Panc1 (cell line): ENCODE results near the gene ABCC8. TPM values are rescaled to one million over a fixed set of nuclear protein-coding genes. Genes with fewer than 3 reads are reported as not detected.

Experiments used
- ATAC-seq: fragments of 200-7000 bp; cut with Tn5 transposase; 2 replicates; pipeline ENCODE4 v1.9.1; 2020; ENCODE audit warnings: mild to moderate bottlenecking, moderate library complexity
- BruUV-seq: library from RNA; stranded (reverse); fragments of 400-500 nt; replicated peaks from 2 replicates; lab custom pipeline; 2021; lab: Mats Ljungman, UMichigan
- CTCF ChIA-PET: fragments of 300-600 bp; sonication (Branson Sonifier 250); formaldehyde crosslinking; loops from one replicate; lab custom pipeline; 2022; ENCODE audit warnings: antibody characterized with exemption; lab: Charles Lee
- POLR2A ChIA-PET: fragments of 300-600 bp; sonication (Branson Sonifier 250); formaldehyde crosslinking; loops from one replicate; lab custom pipeline; 2022; ENCODE audit warnings: antibody characterized with exemption; lab: Charles Lee
- DNase-seq: peaks from one replicate; pipeline ENCODE4 v3.0.0-alpha.2; 2010; ENCODE audit warnings: low read depth, low spot score
- H3K27ac ChIP-seq: 2 replicates; pipeline ENCODE4 v1.5.1; 2011; ENCODE audit warnings: mild to moderate bottlenecking, low read length, inconsistent platforms
- H3K27me3 ChIP-seq: fragments of 200-500 bp; sonication (Bioruptor generic); 2 replicates; pipeline ENCODE4 v1.6.0; 2014; ENCODE audit warnings: low read length, inconsistent platforms; ENCODE audit not compliant: control insufficient read depth, insufficient read depth
- H3K36me3 ChIP-seq: fragments of 200-500 bp; sonication (Bioruptor generic); 2 replicates; pipeline ENCODE4 v1.5.1; 2014; ENCODE audit warnings: inconsistent platforms, mild to moderate bottlenecking, low read length, moderate library complexity; ENCODE audit not compliant: control insufficient read depth, insufficient read depth
- H3K4me1 ChIP-seq: 2 replicates; pipeline ENCODE4 v1.5.1; 2011; ENCODE audit warnings: inconsistent platforms, mild to moderate bottlenecking, low read length, moderate library complexity; ENCODE audit not compliant: control insufficient read depth, insufficient read depth
- H3K4me3 ChIP-seq, 2 experiments: 2 replicates each; pipeline ENCODE4 v1.5.1; 2011 to 2012; ENCODE audit warnings: low read depth in 2 of 2, low read length in 2 of 2, mild to moderate bottlenecking in 2 of 2, inconsistent platforms in 1 of 2, moderate library complexity in 1 of 2
- H3K9me3 ChIP-seq: fragments of 200-500 bp; sonication (Bioruptor generic); 2 replicates; pipeline ENCODE4 v1.5.1; 2014; ENCODE audit warnings: low read depth, mild to moderate bottlenecking, inconsistent platforms, low read length, moderate library complexity; ENCODE audit not compliant: control insufficient read depth, insufficient read depth
- POLR2AphosphoS5 ChIP-seq: IDR thresholded peaks from 2 replicates; pipeline ENCODE4 v1.6.1; 2012; ENCODE audit warnings: mild to moderate bottlenecking, low read depth, low read length, moderate library complexity
- SIN3A ChIP-seq: IDR thresholded peaks from 2 replicates; pipeline ENCODE4 v1.6.1; 2012; ENCODE audit warnings: low read depth, mild to moderate bottlenecking, low read length, moderate library complexity, borderline replicate concordance; ENCODE audit not compliant: insufficient read depth
- TCF7L2 ChIP-seq: IDR thresholded peaks from 2 replicates; pipeline ENCODE4 v1.6.1; 2011; ENCODE audit warnings: mild to moderate bottlenecking, low read depth, low read length, inconsistent platforms
- in situ Hi-C: cut with HindIII; loops from 2 replicates; pipeline ENCODE4 v1.10.0; 2016; ENCODE audit warnings: low sequenced_read_pairs, low pct_unique_long_range_greater_than_20kb
- intact Hi-C: fragments of 100-400 bp; cut with micrococcal nuclease; formaldehyde crosslinking; loops from one replicate; pipeline ENCODE4 v1.10.0; 2022; ENCODE audit not compliant: unreplicated experiment
- total RNA-seq: library from RNA; stranded (reverse); gene quantifications from one replicate; pipeline ENCODE4 v1.2.1, GENCODE V29; 2021; ENCODE audit not compliant: unreplicated experiment
- TF ChIP-seq, protein P1 (sequence below): fragments of 450-650 bp; IDR thresholded peaks from 2 replicates; pipeline ENCODE4 v1.5.1; 2017; ENCODE audit warnings: mild to moderate bottlenecking
- TF ChIP-seq, protein P2 (sequence below), 2 experiments: IDR thresholded peaks; 2 replicates each; pipeline ENCODE4 v1.6.1; 2011 to 2012; ENCODE audit warnings: low read depth in 2 of 2, control low read depth in 1 of 2, low read length in 1 of 2, mild to moderate bottlenecking in 1 of 2, moderate library complexity in 1 of 2; ENCODE audit not compliant: insufficient read depth in 1 of 2

The ABCC8 gene
- total RNA-seq, 1 experiment from 2014 or later: 0.18 TPM

DNA sequence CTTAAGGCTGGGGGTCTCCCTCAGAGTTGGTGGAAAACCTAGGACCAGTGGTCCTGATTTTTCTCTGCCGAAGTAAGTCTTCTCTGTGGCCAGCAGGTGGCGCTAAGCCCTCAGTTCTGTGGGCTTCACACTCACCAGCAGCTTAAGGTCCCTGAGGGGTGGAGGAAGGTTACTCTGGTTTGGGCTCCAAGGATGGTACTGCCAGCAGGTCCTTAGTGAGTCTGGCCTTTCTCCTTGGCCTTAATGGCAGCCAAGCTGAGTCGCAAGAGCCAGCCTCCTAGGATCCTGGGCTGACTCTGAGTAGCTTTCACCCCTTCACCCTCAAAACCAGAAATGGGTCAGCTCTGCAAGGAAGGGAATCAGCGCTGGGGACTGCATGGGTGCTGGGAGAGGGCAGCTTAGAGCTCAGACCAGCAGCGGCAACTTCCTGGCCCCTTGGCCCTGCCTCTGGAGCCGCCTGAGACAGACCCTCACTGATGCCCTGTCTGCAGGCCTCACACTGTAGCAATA is 92.6 kb downstream of the ABCC8 start:
- POLR2A ChIA-PET: no interaction called here
- DNase-seq: peak; percentile 56
- CTCF ChIA-PET: interaction anchor here (0.6 to 2.7 kb wide), 7 partner anchors 29 to 229 kb away, joined by 3 to 16 read pairs (median 6); no protein-coding TSS in a partner anchor
- Histone ChIP-seq H3K9me3 (no peaks in the 10 kb centered on the region), H3K27ac (no peak overlapping the region), H3K4me3 (no peak overlapping the region), H3K4me1 (no peaks in the 10 kb centered on the region), H3K36me3 (no peaks in the 10 kb centered on the region; the same call in 1 of the 2 replicates), H3K27me3 (no peaks in the 10 kb centered on the region)
- TF ChIP-seq, protein P1, sequence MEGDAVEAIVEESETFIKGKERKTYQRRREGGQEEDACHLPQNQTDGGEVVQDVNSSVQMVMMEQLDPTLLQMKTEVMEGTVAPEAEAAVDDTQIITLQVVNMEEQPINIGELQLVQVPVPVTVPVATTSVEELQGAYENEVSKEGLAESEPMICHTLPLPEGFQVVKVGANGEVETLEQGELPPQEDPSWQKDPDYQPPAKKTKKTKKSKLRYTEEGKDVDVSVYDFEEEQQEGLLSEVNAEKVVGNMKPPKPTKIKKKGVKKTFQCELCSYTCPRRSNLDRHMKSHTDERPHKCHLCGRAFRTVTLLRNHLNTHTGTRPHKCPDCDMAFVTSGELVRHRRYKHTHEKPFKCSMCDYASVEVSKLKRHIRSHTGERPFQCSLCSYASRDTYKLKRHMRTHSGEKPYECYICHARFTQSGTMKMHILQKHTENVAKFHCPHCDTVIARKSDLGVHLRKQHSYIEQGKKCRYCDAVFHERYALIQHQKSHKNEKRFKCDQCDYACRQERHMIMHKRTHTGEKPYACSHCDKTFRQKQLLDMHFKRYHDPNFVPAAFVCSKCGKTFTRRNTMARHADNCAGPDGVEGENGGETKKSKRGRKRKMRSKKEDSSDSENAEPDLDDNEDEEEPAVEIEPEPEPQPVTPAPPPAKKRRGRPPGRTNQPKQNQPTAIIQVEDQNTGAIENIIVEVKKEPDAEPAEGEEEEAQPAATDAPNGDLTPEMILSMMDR: peak; percentile 93
- TF ChIP-seq, protein P2, sequence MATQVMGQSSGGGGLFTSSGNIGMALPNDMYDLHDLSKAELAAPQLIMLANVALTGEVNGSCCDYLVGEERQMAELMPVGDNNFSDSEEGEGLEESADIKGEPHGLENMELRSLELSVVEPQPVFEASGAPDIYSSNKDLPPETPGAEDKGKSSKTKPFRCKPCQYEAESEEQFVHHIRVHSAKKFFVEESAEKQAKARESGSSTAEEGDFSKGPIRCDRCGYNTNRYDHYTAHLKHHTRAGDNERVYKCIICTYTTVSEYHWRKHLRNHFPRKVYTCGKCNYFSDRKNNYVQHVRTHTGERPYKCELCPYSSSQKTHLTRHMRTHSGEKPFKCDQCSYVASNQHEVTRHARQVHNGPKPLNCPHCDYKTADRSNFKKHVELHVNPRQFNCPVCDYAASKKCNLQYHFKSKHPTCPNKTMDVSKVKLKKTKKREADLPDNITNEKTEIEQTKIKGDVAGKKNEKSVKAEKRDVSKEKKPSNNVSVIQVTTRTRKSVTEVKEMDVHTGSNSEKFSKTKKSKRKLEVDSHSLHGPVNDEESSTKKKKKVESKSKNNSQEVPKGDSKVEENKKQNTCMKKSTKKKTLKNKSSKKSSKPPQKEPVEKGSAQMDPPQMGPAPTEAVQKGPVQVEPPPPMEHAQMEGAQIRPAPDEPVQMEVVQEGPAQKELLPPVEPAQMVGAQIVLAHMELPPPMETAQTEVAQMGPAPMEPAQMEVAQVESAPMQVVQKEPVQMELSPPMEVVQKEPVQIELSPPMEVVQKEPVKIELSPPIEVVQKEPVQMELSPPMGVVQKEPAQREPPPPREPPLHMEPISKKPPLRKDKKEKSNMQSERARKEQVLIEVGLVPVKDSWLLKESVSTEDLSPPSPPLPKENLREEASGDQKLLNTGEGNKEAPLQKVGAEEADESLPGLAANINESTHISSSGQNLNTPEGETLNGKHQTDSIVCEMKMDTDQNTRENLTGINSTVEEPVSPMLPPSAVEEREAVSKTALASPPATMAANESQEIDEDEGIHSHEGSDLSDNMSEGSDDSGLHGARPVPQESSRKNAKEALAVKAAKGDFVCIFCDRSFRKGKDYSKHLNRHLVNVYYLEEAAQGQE (IDR thresholded peaks at IDR 0.05; ENCODE audit: insufficient read depth in 1 of 2, low read depth in 2 of 2, low read length in 1 of 2): no peak
- no TSS peak for BruUV-seq
- in situ Hi-C loops: no loop called here
- peak; percentile 74 for ATAC-seq
- intact Hi-C loops: loop anchor here (1.0 to 5.0 kb wide), 3 partner anchors 120 to 152 kb away; no protein-coding TSS in a partner anchor

DNA sequence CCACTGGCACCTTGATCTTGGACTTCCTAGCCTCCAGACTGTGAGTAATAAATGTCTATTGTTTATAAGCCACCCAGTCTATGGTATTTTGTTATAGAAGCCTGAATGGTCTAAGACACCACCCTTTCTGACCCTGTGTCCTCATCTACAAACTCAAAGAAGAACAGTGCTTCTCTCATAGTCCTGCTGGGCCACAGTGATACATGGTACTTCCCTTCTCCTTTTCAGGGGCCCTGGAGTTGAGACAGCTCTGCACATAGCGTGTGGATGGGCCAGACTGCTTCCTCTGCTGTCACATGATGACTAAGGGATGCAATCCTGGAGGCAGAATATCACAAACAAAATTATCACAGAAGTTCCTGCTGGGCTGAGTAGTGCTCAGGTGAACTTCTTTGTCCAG is 93.2 kb downstream of the ABCC8 start:
- Histone ChIP-seq H3K4me1 (no peaks in the 10 kb centered on the region), H3K4me3 (no peak overlapping the region), H3K27me3 (no peaks in the 10 kb centered on the region), H3K36me3 (no peaks in the 10 kb centered on the region), H3K27ac (no peak overlapping the region), H3K9me3 (no peaks in the 10 kb centered on the region)
- in situ Hi-C loops (no loop called here), intact Hi-C loops (loop anchor here (5.0 kb wide), 1 partner anchor 151 kb away; no protein-coding TSS in a partner anchor)
- CTCF ChIA-PET: interaction anchor here (1.0 to 2.7 kb wide), 4 partner anchors 92 to 153 kb away, joined by 4 to 16 read pairs (median 6); no protein-coding TSS in a partner anchor
- TF ChIP-seq SIN3A (no peak), TCF7L2 (no peak), POLR2AphosphoS5 (no peak)
- TF ChIP-seq, protein P1: no peak
- TF ChIP-seq, protein P2 (IDR thresholded peaks at IDR 0.05; ENCODE audit: insufficient read depth in 1 of 2, low read depth in 2 of 2, low read length in 1 of 2): no peak
- ATAC-seq: peak; percentile 14
- BruUV-seq: no TSS peak
- no peak for DNase-seq
- POLR2A ChIA-PET: no interaction called here
